ENCODE measurements around the gene DOCK1.

- no peak for TF ChIP-seq GATA2 (IDR thresholded peaks at IDR 0.05; ENCODE audit: low read depth, low read length)
- no peak for TF ChIP-seq GATA3 (IDR thresholded peaks at IDR 0.05; ENCODE audit: low read depth, low read length)
These were observed 51.5 kb downstream of the DOCK1 start for GRCh38 chr10:126956712-126957108.
